ENCODE data around the gene GSTM3.

Gene GSTM3

GRCh38 chr1:109740615-109741373 lies at the start of gene GSTM3:
TSS of gene GSTM3 (minus strand) at chr1:109741038. CDS start at chr1:109740287, 751 bp downstream.
- DNase-seq, result no peak

GRCh38 chr1:109790329-109790728 lies 49.5 kb upstream of the GSTM3 start:
- no peak for DNase-seq

- DNase-seq, result peak; percentile 5
Measured at GRCh38 chr1:109789551-109790180, 48.8 kb upstream of the GSTM3 start.

DNA sequence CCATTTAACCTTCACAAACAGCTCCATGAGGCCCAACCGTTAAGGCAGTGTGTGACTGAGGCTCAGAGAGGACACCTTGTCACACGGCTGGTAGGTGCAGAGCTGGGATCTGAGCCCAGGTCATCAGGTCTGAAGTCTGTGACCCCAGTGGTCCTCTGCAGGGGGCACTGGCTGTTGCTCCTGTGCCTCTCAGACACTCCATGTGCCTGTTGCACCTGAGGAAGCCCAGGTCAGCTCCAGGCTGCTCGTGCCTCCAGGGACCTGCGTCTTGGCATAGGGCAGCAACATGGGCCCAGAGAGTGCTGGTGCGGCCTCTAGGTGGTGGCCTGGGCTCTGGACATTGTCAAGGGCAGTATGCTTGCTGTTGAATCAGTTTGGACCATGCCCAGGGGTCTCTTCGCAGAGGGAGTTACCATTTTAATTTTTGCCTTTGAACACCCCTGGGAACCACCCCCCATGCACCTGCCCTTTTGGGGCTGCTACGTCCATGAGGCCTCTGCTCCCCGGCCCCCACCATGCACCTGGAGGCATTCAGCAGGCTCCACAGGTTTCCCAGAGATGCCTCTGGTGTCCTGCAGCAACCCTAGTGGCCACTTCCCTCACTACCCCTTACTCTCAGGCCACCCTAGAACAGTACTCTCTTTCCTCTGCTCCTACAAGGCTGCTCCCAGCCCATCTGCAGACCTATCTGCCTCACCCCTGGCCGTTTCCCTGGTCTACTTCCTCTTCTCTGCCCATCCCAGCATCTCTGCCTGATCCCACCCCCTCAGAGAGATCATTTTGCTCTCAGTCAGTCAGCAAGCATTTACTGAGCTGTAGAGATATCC lies 48.1 kb upstream of the GSTM3 start:
- DNase-seq, result peak; percentile 8

- DNase-seq, result peak; percentile 7
Measured at GRCh38 chr1:109787845-109788601, 47.2 kb upstream of the GSTM3 start.

DNA sequence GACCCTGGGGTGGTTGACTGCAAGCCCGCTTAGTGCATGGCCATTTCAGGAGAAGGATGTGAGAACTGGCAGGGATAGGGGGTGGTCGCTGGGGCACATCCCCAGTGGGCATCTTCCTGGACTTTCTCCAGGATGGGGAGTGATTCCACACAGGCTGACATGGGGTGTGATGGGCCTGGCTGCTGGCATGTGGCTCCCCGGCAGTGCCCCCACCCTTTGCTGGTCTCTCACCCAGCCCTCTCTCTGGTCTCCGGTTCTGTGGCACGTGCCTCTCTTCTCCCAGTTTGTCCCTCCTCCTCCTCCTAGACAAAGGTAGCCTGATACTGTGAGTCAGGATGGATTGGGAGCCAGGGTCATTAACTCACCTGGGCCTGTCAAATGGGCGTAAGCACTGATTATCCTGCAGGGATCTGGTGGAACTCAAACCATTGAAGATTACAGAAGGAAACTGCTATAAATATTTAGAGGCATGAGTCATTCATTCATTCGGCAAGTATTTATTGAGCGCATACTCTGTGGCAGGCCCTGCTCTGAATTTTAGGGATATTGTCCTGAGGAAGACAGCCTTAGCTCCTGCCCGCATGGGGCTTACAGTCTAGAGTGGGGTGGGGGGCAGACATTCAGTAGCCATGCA lies 46.5 kb upstream of the GSTM3 start:
- peak; percentile 1 for DNase-seq

DNA sequence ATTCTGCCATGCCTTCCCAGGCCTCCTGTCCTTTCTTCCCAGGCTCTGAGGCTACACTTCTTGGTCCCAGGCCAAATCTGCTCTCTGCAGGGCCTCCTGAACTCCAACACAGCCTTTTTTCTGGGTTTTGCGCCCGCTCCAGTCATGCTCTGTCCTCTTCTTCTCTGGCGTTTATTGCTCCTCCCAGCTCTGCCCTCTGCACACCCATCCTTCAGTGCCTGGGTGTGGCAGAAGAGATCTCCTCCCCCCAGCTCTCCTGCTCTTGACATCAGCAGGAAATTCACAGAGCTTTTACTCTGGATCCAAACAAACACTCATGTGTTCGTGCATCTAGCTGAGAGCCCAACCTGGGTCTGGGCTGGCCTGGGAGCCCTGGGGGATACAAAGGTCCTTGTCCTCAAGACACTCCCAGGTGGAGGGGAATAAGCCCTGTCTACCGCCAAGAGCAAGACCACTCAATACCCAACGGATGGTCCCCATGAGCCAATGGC lies 45.7 kb upstream of the GSTM3 start:
- DNase-seq, result peak; percentile 3

GRCh38 chr1:109786112-109786480 lies 45.3 kb upstream of the GSTM3 start:
- DNase-seq, result peak; percentile 1

DNA sequence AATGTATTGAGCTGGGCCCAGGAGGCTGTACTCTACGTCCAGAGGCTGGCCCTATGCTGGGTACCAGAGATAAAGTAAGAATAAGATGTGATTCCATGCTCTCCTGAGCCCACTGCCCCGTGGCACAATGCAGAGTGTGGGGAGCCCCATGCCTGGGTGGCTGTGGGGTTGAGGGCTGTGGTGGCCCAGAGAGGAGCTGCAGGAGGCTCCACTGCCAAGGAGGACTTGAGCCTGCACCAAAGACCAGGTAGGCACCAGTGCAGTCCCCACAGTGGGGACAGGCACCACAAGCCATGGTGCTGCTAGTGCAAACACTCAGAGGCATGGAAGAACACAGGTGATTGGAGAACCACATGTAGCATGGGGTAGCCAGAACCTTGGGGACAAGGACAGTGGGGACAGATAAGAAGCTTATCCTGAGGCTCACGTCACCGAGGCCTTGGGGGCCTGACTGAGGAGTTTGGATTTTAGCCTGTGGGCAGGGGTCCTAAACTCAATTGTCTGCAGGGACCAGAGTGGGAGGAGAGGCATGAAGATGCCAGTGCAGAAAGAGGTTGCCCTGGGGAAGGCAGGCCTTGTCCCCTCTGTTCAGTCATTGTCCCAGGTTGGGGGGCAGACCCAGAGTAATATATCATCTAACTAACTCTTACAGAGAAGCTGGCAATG lies 44.7 kb upstream of the GSTM3 start:
- no peak for DNase-seq

DNA sequence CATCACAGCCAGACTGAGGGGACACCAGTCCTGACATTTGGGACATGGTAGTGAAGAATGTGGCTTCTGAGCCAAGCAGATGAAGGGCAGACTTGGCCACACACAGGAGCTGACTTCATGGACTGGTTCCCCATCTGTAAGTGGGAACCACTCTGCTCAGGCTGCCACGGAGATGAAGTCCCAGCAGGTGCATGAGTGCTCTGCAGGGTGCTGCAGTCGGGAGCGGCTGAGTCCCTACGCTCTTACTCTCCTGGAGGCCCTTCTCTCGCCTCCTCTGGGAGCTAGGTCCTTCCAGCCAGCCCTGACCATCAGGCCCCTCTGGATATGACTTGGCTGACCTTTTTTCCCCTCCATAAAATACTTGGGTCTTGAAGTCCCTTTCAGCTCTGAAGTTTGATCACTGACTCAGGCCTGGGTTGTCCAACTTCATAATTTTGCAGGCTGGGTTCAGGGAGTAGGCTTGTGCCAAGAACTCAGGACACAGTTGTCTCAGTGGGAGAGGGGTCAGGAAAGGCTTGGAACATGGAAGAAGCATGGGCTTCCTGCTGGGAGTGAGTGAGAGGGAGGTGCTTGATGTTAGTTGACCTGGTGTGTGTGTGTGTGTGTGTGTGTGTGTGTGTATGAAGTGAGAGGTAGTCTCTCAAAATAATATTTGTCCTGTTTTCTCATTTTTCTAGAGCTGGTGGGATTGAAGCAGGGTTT lies 43.9 kb upstream of the GSTM3 start:
- no peak for DNase-seq

DNA sequence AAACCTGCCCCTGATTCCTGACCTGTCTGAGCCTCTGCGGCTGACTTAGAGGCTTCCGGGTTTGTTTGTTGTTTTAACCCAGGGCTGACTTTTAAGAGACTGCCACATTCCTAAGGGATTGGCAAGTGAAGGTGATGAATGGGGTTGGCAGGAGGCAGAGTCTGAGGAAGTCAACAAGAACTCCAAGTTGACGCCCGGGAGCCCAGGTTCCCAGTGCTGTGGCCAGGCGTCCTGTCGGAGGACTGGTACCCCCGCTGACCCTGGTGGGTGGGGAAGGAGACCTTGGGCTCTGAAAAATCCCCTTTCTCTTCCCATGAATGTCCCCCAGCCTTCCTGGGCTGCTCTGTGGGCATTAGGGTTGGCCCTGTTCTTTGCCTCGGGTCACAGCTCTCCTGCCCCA lies 42.6 kb upstream of the GSTM3 start:
- no peak for DNase-seq

GRCh38 chr1:109782927-109783326 lies 42.1 kb upstream of the GSTM3 start:
- DNase-seq, result no peak

GRCh38 chr1:109782514-109782913 lies 41.7 kb upstream of the GSTM3 start:
- no peak for DNase-seq

- no peak for DNase-seq
Measured at GRCh38 chr1:109781806-109782205, 41.0 kb upstream of the GSTM3 start.

DNA sequence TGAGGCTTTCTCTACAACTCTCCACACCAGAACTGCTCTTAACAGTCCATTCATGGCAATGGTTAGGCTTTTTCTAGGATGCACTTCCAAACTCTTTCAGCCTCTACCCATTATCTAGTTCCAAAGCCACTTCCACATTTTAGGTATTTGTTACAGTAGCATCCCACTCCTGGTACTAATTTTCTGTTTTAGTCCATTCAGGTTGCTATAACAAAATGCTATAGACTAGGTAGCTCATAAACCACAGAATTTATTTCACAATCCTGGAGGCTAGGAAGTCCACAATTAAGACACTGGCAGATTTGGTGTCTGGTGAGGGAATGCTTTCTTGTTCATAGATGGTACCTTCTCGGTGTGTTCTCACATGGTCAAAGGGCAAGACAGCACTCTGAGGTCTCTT lies 40.1 kb upstream of the GSTM3 start:
- no peak for DNase-seq

GRCh38 chr1:109777980-109778625 lies 37.3 kb upstream of the GSTM3 start:
- no peak for DNase-seq

DNA sequence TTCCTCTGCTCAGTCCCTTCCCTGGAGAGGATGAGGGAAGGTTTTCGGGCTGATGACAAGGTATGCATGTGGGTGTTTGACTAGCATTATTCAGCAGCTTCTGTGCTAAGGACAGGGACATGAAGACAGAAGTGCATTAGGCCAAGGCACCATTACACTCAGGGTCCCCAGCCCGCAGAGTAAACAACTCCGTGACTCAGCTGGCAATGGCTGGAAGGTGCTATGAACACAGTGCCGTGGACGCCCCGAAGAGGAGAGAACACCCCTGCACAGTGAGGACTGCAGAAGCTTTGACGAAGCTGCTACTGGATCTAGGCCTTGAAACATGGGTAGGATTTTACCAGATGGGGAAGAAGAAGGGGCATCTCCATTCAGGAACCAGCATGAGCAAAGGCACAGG lies 36.6 kb upstream of the GSTM3 start:
- DNase-seq, result no peak

DNA sequence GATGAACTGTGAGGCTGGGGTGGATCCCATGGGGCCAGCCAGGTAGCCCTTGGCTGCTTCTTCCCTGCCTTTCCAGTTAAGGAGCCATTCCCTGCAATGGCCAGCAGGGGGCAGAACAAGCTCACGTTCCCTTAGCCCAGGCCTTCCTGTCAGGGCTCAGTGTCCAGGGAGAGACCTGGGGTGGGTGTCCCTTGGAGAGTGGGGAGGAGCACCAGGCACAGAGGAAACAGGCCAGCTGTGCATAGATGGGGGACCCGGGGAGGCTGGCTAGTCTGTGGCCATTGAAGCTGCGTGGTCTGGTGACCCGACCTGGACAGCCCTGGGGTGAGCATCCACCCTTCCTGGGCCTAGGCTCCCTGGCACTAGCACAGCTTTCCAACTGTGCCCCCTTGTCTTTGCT lies 36.1 kb upstream of the GSTM3 start:
- peak; percentile 68 for DNase-seq

GRCh38 chr1:109776206-109776835 lies 35.5 kb upstream of the GSTM3 start:
- no peak for DNase-seq

- no peak for DNase-seq
Measured at GRCh38 chr1:109775398-109775797, 34.6 kb upstream of the GSTM3 start.

All from activated naive CD4-positive, alpha-beta T cell treated with anti-CD3 and anti-CD28 coated beads, Interleukin-2, amount 50 U/mL, for 16 hours (primary cell).